GM10266 (cell line): ENCODE results near the gene BUD23.

ENCODE experiments used
- DNase-seq: peaks from one replicate; pipeline ENCODE4 v3.0.0; 2012; ENCODE audit errors: extremely low spot score
- TF ChIP-seq, protein P1 (sequence below): IDR thresholded peaks from 2 replicates; pipeline ENCODE4 v1.5.1; 2012; ENCODE audit warnings: mild to moderate bottlenecking, low read depth; ENCODE audit not compliant: control insufficient read depth, insufficient read depth; ENCODE audit errors: missing control alignments

Gene BUD23

DNA sequence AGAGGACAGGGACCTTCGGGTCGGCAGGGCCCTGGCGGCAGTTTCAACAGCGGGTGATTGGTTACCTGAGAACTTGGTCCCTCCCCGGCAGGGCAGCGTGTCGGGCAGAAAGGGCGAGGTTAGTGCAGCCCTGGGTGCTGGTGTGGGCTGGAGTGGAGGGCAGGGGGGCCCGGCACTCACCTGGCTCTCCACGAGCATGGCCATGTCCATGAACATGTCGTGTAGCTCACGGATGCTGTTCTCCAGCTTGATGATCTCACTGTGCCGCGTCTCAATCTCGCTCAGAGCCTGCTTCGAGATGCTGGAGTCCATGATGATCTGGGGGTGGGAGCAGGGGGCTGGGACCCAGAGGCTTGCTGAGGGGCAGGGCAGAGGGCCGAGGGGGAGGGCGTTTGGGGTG lies 19.3 kb downstream of the BUD23 start:
- no peak for DNase-seq
- TF ChIP-seq, protein P1, sequence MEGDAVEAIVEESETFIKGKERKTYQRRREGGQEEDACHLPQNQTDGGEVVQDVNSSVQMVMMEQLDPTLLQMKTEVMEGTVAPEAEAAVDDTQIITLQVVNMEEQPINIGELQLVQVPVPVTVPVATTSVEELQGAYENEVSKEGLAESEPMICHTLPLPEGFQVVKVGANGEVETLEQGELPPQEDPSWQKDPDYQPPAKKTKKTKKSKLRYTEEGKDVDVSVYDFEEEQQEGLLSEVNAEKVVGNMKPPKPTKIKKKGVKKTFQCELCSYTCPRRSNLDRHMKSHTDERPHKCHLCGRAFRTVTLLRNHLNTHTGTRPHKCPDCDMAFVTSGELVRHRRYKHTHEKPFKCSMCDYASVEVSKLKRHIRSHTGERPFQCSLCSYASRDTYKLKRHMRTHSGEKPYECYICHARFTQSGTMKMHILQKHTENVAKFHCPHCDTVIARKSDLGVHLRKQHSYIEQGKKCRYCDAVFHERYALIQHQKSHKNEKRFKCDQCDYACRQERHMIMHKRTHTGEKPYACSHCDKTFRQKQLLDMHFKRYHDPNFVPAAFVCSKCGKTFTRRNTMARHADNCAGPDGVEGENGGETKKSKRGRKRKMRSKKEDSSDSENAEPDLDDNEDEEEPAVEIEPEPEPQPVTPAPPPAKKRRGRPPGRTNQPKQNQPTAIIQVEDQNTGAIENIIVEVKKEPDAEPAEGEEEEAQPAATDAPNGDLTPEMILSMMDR: no peak

DNA sequence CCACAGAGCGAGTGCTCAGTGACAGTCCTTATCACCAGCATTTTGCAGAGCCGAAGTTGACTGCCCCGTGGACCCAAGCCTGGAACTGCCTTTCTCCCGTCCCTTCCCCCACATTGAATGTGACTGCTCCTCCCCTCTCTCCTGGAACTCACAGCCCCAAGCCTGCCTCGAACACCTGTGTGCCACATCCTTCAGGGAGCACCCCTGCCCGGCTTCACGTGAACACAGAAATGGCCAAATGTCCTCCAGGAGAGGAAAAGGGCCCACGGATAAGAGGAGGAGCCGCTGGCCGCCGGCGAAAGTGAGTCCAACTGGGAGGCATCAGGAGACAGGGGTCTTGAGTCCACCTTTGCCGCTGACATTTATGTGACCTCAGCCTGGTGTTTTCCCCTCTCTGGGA lies 19.8 kb downstream of the BUD23 start:
- DNase-seq: no peak
- TF ChIP-seq, protein P1: no peak

DNA sequence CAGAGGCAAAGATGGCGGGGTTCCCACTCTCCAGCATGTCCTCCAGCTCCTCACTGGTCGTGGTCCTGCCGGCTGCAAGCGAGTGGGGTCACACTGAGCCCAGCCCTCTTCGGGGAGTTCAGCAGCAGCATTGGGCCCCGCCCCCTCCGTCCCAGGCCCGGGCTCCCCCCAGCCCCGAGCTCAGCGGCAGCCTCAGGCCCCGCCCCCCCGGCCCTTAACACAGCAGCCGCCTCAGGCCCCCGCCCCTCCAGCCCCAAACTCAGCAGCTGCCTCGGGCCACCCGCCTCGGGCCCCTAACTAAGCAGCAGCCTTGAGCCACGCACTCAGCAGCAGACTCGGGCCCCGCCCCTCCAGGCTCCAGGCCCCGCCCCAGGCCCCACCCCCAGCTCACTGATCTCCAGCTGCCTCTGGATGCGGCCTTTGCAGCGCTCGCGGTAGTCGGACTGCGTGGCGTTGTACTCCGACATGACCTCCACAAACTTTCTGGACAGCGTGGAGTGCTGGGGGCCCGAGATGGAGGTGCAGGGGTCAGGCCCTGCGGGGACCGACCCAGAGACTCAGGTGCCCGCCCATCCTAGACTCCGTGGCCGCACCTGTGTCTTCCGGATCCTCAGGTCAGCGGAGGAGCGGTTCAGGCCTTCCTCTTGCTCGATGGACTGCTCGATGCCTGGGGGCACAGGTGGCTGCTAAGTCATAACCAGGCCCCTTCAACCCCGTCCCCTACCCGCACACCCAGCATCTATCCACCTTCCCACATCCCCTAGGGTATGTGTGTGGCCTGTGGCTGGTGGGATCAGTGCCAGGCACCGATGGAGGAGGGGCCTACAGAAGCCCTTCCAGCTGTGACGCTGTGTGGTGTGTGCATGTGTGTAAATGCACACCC lies 20.6 kb downstream of the BUD23 start:
- peak; percentile 63 for DNase-seq
- TF ChIP-seq, protein P1: no peak

DNA sequence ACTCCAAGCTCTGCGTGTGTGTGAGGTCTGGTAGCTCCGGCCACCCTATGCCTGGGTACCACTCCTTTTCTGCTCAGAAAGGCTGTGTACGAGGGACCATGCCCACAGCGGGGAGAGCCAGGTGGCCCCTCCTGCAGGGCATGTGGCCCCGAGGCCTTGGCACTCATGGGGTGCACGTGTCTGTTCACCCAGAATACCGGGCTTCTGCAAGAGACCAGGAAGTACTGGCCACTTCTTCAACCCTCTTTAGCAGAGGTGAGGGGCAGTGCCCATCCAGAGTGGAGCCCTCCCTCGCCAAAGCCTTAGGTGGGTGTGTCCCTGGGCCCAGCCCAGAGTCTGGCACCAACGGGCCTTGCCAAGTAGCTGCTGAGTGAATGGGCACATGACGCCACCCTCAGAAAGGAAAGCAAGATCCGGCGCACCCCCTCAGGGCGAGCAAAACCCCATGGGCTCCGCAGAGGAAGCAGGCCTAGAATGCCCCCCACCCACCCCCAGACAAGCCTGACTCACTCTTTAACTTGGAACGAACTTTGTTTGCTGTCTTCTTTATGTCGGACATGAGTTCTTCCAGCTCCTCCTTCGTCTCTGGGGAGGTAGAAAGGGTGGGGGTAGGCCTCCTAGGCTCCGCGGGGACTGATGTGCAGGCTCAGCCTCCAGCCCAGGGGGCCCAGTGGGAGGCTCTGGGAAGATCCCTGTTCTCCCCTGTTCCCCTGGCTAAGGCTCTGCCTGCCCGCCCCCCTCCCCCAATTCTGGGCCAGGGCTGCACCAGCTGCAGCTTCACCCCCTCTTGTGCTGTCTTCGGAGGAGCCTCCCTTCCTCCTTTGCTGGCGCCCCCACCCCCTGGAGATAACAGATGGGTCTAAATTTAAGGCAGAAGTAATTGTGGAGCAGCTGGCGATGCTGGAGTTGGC lies 21.5 kb downstream of the BUD23 start:
- TF ChIP-seq, protein P1: no peak
- DNase-seq: no peak

DNA sequence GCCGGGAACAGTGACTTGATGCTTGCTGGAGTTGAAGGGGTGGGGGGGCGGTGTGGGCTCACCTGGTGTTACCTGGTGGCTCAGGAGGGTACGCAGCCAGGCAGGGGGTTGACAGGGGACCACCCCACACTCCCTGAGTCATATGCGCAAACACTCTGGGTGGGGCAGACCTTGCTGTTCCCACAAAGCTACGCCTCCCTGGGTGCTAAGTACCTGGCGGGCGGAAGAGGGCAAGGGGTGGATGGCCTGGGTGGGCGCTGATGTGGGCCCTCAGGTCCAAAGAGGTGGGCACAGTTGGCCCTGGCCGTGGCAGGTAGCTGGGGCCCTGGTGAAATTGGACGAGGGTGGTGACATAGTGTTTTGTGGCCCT lies 22.1 kb downstream of the BUD23 start:
- TF ChIP-seq, protein P1: no peak
- no peak for DNase-seq

DNA sequence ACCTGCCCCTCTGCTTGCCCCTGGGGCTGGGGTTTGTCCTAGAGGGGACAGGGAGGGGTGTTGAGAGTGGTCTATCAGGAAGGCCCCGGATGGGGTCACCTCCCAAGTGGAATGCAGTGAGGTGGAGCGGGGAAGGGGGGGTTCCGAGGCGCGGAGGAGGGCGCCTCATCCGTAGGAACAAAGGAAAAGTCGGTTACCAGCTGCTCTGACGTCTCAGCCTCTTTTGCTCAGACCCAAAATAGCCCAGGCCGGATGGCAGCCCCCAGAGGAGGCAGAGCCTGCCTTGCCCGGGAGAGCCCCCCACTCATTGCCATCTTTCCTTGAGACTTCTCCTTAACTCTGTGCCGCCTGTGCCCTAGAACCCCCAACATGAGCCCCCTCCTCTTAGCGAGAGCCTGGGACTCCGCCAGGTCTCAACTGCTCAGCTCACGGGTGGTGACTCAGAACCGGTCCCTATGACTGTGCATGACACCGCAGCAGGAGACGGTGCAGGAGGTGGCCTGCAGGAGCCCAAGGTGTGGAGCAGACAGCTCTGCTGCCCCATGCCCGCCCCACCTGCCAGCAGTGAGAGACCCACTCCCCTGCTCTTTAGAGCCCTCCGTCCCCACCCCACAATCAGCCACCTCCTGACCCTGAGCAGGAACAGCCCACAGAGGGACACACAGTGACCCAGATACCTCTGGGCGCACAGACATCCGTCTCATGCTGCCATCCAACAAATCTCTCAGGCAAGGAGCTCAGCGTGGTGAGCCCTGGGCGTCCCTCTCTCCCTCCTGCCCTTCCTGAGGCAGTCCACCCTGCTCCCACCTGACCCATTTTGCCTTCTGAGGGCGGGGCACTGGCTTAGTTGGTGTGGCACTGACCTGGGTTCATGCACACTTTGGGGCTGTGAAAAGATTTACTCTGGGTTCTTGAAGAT lies 23.0 kb downstream of the BUD23 start:
- TF ChIP-seq, protein P1: no peak
- DNase-seq: no peak
